Left renal cortex interstitium (tissue), 4 donors: ENCODE data around the gene RUNX1. TPM values are rescaled to one million over a fixed set of nuclear protein-coding genes. Genes with fewer than 3 reads are reported as not detected.
"Not testable (repeated sequence)": the region's sequence is repeated elsewhere in the genome, so short reads cannot be mapped to it uniquely, and the experiment has no call there.

Experiments
- DNase-seq, 4 donors: peaks; one replicate each; pipeline ENCODE4 v3.0.0-alpha.2; 2013; ENCODE audit warnings: low read depth in 4 of 4, low spot score in 2 of 4, missing footprints in 1 of 4
- polyA plus RNA-seq, 4 donors: library from polyadenylated mRNA; unstranded; fragments of 120-200 nt; gene quantifications; one replicate each; pipeline ENCODE4 v1.2.1, GENCODE V29; 2013; ENCODE audit not compliant: insufficient read length in 4 of 4

Gene RUNX1
- polyA plus RNA-seq, 4 donors: 1.5 to 3.6 (median 2.7) TPM

DNA sequence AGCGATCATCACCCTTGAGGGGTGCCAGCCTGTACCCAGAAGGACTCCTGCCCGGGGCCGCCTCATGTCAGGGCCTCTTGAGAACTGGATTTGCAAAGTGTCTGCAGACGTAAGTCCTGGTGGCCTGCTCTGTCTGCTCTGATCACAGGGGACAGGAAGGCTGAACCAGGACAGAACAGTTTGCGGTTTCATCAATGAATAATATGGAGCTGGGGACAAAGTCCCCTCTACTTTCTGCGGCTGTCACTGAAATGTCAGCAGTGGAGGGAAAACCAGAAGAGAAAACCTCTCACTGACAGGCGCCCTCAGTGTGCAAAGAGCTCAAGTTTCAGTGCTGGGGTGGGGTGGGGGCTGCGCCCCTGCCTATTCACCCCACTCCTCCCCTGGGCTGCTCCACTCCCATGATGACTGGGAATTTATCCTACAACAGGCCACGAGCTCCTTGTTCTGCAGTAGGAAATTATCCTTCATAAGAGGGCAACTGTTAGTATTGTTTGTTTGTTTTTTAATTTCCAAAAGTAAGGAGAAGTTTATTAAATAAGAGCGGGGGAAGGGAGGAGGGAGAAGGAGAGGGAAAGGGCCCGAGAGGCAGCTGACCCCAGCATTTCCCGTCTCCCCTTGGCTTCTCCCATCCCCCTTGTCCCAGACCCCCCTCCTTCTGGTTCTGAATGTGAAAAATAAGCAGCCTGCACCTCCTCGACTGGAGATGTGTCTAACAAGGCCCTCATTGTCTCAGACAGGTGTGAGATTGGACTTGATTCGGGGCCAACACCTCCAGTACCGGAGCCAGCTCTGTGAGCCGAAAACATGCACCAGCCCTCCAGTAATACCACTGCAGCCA lies 231.1 kb downstream of the RUNX1 start:
- DNase-seq: no peak

DNA sequence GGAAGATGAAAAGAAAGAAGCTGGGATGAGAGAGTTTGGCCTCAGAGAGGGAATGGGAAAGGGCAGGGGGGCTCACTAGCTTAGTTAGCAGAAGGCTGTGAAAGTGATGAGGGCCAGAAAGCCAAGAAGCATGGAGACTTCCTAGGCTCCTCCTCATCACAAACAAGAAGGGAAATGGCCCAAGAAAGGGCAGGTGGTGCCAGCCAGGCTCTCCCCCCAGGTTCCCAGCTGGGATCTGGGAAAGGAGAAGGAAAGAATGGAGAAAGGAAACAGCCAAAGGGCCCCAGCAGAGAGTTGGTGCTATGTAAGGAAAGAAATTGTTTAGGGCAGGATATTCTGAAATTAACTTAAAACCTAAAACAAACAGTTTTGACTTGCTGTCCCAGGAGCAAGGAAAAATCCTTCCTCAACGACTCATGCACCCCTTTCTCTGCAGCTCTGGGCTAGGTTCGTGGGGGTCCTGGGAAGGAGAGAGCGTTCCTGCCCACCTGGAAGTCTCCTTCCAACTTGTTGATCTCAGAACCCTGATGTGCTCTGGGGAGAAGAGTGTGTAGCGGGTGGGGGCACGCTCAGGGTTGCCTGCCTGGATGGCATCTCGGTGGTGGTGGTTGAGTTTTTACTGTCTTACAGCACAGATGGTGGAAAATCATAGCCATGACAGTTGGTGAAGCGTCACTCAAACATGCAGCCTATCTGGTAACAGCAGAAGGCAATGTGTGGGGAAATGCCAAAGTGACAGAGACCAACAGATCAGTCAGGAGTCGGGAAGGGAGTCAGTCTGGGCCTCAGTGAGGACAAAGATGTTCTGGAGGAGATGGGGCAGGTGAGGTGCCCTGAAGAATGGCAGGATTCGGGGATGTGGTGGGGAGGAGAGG lies 233.0 kb downstream of the RUNX1 start:
- DNase-seq: no peak

DNA sequence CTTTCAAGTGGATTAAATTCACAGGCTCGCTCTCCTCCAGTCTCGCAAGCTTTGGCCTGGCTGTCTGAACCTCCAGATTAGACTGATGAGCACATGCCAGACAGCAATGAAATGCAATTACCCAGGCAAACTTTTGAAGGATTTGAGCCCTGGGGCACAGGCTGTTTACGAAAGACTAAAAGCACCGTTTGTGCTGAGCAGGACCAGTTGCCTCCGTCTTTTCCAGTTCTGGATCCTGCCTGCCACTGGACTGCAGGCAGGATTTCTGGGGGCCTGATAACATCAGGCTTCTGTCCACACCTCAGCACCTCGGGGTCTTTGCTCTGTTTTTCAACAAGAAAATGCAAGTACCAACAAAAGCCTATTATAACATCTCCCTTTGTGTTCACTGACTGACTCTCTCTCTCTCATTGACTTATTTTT lies 234.6 kb downstream of the RUNX1 start:
- no peak for DNase-seq

DNA sequence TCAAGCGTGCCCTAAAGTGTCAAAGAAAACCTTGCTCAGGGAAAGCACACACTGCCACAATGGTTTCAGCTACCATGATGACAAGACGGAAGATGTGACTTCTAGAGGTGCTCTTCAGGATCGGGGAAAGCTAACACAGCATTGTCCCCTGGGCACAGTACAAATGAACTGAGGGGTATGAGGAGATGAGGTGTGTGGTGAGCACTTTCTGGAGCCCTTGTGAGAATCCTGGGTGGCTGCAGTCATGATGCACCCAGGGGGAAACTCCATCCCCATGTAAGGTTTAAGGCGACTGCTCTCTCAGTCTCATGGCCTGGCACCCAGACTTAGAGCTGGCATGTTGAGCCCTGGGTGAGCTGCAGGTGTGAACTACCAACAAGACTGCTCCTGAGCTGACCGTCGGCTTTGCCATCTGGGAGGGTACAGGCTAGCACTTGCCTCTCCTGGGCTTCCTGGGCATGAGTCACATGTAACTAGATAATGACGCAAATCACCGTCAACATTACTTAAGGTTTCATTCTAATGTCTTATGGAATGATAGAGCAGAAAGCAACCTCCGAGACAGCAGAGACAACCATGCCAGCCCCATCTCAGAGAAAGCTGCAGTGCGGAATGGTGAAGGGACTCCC lies 235.7 kb downstream of the RUNX1 start:
- DNase-seq: no peak

DNA sequence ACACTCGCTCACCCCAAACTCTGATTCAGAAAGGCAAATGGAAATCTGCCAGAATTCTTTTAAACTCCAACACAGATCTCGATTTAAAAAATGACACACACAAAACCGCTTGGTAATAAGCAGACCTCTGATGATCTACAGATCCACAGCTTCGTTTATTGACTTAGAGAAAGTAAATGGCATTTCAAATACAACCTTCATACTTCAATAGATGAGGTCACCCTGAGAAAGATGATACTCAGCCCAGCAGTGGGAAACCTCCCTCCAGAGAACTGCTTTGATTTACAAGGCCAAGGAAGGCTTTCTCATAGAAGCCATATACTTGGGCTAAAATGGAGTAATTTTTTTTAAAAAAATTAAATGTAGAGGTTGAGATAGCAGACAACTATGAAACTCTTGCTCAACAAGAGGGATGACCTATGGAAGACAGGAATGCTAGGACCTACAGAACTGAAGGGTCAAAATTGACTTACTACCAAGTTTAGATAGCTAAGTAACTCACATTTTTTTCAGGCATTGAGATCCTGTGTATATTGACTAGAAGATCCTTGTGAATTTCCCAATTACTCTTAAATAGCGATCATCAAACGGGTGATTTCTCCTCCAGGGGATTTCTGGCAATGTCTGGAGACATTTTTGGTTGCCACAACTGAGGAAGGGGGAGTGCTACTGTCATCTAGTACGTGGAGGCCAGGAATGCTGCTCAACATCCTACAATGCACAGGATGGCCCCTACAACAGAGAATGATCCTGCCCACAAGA lies 236.4 kb downstream of the RUNX1 start:
- no peak for DNase-seq

DNA sequence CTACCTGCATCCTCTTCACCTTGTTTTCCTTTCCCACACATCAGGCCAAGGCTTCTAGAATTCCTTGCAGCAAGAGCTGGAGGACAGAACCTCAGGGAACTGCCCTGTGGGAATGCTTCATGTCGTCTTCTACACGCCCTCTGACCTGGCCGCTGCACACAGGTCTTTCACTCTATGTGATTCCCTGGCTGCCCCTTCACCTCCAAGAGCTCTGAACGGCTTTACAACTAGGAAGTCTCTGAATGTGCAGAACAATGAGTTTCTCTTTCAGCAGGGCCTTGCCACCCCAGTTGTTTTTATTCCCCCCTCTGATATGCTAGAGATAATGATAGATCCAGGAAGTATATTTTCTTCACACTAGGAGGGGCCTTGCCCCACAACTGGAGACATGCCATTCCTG lies 237.7 kb downstream of the RUNX1 start:
- no peak for DNase-seq

DNA sequence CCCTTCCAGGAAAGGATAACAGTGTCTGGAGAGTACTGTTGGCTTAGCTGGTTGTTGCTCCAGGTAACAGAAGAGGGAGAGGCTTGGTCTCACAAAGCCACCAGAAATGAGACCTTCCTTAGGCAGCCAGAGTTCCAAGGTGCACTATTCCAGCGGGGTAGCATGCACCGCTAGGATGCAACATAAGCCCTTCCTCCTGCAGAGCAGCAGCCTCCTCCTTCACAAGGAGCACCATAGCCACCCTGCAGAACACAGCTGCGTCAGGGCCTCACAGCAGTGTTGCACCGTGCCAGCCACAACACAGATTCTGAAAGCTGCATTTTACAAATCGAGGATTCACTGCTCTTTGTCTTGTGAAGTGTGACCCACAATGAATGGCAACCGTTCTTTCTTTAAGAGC lies 238.3 kb downstream of the RUNX1 start:
- no peak for DNase-seq

DNA sequence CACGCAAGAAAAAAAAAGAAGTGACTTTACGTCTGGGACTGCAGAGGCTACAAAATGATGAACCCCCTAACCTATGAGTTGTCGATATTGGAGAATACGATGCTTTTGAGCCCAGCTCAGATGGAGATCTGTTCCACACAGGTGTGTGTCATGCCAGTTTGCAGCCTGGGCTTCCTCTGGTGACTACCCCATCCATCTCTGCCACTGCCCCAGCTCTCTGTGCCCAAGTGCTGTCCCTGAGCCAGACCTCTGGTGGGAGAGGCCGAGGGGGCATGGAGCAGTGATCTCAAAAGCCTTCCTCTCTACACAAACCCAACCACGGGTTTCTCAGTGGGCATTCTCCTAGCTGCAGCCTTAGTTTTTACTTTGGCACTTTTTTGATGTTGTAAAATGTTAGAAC lies 239.3 kb downstream of the RUNX1 start:
- no peak for DNase-seq

DNA sequence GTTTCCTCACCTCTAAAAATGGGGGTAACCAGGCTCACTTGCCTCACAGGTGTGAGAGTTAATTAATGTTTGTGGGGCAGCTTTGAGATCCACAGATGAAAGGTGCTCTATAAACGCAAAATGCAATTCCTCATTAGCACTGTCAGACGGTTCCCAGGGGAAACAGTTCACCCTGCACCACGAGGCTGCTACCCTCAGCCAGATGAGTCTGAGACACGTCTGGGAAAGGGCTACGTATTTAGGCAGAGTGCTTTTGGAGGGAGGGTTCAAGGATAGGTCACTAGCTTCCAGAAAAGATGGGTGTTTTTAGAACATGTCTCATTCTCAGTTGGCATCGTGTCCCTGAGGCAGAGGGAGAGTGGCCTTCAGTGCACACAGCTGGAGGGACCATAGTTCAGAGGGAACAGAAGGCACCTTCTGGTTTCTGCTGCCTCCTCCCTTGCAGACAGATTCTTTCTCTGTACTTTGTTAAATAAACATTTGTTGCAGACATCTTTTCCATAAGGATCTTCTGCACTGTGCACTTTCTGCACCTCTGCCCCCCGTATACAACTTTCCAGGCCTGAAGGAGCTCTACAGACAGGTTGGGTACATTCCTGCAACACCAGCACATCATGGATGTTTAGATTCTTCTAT lies 240.4 kb downstream of the RUNX1 start:
- no peak for DNase-seq

DNA sequence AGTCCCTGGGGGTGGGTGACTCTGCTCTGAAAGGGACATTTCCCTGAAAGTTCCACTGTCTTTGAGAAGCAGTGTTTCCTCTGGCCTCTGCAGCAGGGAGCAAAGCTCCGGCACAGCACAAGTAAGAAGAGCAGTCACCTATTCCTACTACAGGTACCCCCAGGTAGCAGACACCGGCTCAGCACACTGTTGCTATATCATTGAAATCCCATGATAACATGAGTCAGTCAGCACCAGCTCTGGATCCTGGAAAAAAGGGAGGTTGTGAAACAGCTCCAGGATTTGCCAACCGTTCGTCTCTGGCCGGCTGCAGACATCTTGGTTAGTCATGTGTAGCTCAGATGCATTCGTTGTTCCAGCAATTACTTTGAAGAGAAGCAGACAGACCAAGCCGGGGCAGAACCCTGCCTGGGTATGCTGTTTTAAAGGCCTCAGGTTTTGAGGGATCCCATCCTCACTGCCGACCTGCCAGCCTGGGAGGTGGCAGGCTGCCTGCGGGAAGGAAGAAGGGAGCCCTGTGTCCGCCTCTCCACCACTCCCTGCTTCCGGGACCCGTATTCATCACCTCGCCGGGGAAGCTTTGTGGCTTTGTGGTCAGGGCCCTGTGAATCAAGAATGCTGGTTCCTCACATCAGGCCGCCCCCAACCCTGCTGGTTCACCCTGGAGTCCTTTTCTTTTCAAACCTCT lies 241.1 kb downstream of the RUNX1 start:
- DNase-seq: no peak

DNA sequence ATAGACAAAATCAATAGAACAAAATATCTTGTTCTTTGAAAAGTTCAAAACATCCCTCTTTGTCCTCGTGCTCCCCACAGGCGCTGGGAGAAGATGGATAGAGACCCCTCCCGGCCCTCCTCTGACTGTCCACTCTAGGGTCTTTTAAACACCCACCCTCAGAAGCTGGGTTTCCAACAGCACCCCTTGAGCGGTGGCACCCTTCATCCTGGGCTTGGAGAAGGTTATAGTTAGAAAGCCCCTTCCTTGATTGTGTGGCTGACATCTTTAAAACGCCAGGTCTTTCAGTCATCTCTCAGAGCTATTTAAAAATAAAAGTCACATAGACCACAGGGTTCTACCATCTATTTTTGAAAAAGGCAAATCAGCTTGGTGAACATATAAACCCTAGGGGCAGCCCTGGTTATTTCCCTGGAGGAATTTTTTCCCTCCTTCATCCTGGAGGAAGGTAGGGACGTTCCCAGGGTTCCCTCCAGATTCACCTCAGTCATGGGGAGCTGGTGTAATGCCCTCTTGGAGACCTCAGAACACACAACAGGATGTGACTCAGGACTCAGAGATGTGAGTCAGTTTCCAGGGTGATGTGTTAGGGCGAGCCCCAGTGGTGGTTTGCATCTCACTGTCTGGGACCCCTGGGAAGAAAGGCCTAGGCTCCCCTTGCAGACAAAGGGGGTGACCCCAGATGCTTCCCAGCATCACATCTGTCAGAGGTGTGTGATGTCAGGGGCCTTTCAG lies 241.8 kb downstream of the RUNX1 start:
- DNase-seq: no peak

DNA sequence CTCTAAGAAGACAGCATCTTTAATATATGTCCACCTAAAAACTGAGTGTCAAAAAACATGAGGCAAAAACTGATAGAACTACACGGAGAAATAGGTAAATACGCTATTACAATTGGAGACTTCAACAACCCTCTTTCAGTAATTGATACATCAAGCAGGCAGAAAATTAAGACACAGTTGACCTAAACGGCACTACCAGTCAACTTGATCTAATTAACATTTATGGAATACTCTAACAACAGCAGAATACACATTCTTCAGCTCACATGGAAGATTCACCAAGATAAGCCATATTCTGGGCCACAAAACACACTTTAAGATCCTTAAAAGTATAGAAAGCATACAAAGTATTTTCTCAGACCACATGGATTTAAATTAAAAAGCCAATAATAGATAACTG lies 242.7 kb downstream of the RUNX1 start:
- no peak for DNase-seq

DNA sequence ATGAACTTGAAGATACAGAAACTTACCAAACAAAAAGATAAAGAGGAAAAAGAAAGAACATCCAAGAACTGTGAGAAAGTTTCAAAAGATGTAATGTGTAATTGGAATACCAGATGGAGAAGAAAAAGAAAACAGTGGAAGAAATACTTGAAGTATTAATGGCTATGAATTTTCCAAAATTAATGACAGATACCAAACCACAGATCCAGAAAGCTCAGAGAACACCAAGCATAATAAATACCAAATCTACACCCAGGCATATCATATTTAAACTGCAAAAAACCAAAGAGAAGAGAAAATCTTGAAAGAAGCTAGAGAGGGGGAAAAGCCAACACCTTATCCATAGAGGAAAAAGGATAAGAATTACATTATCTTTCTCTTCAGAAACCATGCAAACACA lies 243.9 kb downstream of the RUNX1 start:
- DNase-seq: no peak

DNA sequence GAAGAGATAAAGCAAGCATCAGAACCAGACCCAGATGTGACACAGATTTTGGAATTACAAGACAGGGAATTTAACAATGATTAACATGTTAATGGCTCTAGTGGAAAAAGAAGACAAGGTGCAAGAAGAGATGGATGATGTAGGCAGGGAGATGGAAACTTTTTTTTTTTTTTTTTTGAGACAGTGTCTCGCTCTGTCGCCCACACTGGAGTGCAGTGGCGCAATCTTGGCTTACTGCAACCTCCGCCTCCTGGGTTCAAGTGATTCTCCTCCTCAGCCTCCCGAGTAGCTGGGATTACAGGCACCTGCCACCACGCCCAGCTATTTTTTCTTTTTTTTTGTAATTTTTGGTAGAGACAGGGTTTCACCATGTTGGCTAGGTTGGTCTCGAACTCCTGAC lies 244.5 kb downstream of the RUNX1 start:
- DNase-seq: not testable (repeated sequence)

DNA sequence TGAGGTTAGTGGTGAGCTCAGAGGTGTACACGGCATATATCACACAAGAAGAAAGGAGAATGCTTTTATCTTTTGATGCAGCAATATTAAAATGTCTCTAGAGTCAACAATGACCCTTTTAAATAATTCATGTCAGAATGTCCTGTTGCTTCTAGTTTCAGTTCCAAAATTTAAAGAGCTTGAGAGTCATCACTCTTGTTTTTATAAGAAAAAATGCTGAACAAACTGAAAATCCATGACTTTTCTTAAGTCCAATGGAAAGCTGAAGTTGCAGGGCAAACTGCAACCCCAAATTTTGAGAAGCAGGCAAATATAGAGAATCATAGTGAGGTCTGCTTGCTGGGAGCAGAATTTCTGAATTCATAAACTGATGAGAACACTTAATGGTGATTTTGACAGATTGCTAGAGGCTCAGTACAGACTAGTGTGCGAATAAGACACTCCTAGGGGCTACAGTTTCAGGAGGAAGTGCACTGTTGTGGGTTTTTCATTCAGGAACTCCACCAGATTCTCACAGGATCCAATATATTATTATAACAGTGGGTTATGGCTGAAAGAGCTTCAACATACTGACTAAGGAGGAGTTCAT lies 245.2 kb downstream of the RUNX1 start:
- DNase-seq: no peak

DNA sequence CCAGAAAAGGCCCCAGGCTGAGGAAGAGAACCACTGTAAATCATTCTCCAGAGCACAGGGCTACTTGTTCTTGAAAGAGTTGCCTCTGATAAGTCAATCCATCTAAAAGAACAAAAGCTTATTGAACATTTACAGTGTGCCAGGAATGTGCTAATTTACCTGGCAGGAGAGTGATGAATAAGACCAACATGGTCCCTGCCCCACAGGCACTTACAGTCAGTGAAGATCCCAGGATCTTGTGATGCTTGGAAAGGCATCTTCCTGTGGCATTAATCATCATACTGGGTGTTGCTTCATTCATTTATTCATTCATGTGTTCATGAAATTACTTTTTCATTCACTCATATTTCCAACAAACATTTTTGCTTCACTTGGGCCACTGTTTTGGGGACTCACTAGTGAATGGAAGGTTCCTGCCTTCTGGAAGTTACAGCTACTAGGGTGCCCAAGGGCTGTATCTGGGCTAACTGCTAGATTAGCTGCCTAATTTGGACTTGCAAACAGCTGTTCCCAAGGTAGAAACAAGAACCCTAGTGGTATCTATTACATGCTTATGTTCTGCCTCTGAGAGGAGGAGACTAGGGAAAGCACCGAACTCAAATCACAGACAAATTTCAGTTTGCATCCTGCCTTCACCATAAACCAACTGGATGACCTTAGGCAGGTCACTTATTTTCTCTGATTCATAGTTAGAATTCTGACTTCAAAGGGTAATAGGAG lies 246.8 kb downstream of the RUNX1 start:
- no peak for DNase-seq

DNA sequence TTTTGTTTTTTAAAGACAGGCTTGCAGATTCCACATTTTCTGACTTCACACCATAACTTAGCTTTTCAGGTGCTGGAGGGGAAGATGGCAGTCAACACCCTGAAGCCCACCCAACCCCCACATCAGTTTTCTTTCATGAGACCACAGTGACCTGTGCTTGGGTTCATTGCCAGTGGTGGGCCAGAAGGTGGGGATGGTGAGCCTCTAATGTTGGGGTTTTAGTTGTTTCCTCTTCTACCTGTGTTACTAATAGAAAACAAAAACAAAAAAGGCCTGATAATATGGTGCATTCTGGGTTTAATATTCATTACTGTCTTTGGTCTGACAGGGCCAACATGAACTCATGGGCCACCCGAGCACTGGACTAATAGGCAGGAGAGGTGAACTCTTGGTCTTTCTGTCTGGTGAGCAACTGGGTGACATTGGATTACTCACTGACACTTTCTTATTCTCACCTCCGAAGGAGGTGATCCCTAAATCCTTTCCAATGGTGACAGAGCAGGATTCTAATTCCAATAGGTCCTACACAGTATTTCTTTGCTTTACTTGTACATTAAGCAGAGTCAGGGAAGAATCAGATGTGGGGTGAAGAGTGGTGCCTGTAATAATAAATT lies 247.5 kb downstream of the RUNX1 start:
- DNase-seq: no peak
